Measurements from ENCODE around the gene ZNF608. TPM values are rescaled to one million over a fixed set of nuclear protein-coding genes. Genes with fewer than 3 reads are reported as not detected.

ZNF608 gene
- total RNA-seq, 6 experiments from 2014 or later: 3.9 to 6.5 (median 4.9) TPM

GRCh38 chr5:124719113-124719967 is 27.1 kb downstream of the ZNF608 start:
- peaks cover 0 to 6% (median 4%) of the 10 kb centered on the region in 4 donors for H3K4me1 ChIP-seq
- H3K36me3 ChIP-seq: no peaks in the 10 kb centered on the region
- ATAC-seq: no peak
- no peak overlapping the region for H3K27ac ChIP-seq
- no peaks in the 10 kb centered on the region for H3K9me3 ChIP-seq
- TF ChIP-seq CTCF (IDR thresholded peaks at IDR 0.05) (no peak), POLR2A (IDR thresholded peaks at IDR 0.05) (no peak)
- H3K27me3 ChIP-seq: no peaks in the 10 kb centered on the region
- intact Hi-C loops (cut with DNase I): no loop called here
- no peak for DNase-seq
- WGBS (ENCODE audit: insufficient coverage, low coverage, low lambda C conversion rate, missing lambda C conversion rate): 74% methylated on average over 4 of the region's 4 CpGs
- H3K4me3 ChIP-seq: no peak overlapping the region

GRCh38 chr5:124718380-124718789 is 28.1 kb downstream of the ZNF608 start:
- WGBS (ENCODE audit: insufficient coverage, low coverage, low lambda C conversion rate, missing lambda C conversion rate): 34% methylated on average over 2 of the region's 2 CpGs

GRCh38 chr5:124716169-124716568 is 30.3 kb downstream of the ZNF608 start:
- intact Hi-C loops (cut with DNase I): no loop called here
- H3K27me3 ChIP-seq: no peaks in the 10 kb centered on the region
- 91% methylated on average over 1 of the region's 1 CpG for WGBS (ENCODE audit: insufficient coverage, low coverage, low lambda C conversion rate, missing lambda C conversion rate)
- DNase-seq (no peak), ATAC-seq (no peak)
- H3K4me3 ChIP-seq: no peak overlapping the region
- TF ChIP-seq POLR2A (IDR thresholded peaks at IDR 0.05) (no peak), CTCF (IDR thresholded peaks at IDR 0.05) (no peak)
- no peaks in the 10 kb centered on the region for H3K9me3 ChIP-seq
- H3K4me1 ChIP-seq: peaks cover 0 to 6% (median 3%) of the 10 kb centered on the region in 4 donors
- no peak overlapping the region for H3K27ac ChIP-seq
- H3K36me3 ChIP-seq: no peaks in the 10 kb centered on the region

More at GRCh38 chr5:124718380-124718789, 28.1 kb downstream of the ZNF608 start:
- no peak overlapping the region for H3K27ac ChIP-seq
- no peaks in the 10 kb centered on the region for H3K9me3 ChIP-seq
- intact Hi-C loops (cut with DNase I): no loop called here
- H3K27me3 ChIP-seq: no peaks in the 10 kb centered on the region
- DNase-seq: no peak
- no peak for TF ChIP-seq CTCF (IDR thresholded peaks at IDR 0.05)
- TF ChIP-seq POLR2A (IDR thresholded peaks at IDR 0.05): no peak
- H3K4me3 ChIP-seq: no peak overlapping the region
- peaks cover 0 to 6% (median 4%) of the 10 kb centered on the region in 4 donors for H3K4me1 ChIP-seq
- peak in 3 of 4 donors; percentile 38 to 72 (median 38) for ATAC-seq
- H3K36me3 ChIP-seq: no peaks in the 10 kb centered on the region

- H3K27ac ChIP-seq: no peak overlapping the region
- no peak for ATAC-seq
- intact Hi-C loops (cut with DNase I): no loop called here
- TF ChIP-seq CTCF (IDR thresholded peaks at IDR 0.05) (no peak), POLR2A (IDR thresholded peaks at IDR 0.05) (no peak)
- no peaks in the 10 kb centered on the region for H3K27me3 ChIP-seq
- H3K4me1 ChIP-seq: peaks cover 0 to 6% (median 2%) of the 10 kb centered on the region in 4 donors
- no peaks in the 10 kb centered on the region for H3K9me3 ChIP-seq
- H3K36me3 ChIP-seq: no peaks in the 10 kb centered on the region
- no peak for DNase-seq
- H3K4me3 ChIP-seq: no peak overlapping the region
Observed at GRCh38 chr5:124714910-124715309, 31.5 kb downstream of the ZNF608 start.

Measured in right lobe of liver (tissue), 6 donors.